GM20000 (cell line): Measurements from ENCODE around the gene DMP1.

ENCODE experiments used
- DNase-seq: peaks from one replicate; pipeline ENCODE4 v3.0.0; 2012; ENCODE audit warnings: low spot score
- TF ChIP-seq, protein P1 (sequence below): IDR thresholded peaks from 2 replicates; pipeline ENCODE4 v1.5.1; 2012; ENCODE audit warnings: mild to moderate bottlenecking, control low read depth; ENCODE audit errors: extremely low read depth, missing control alignments

DMP1 gene, protein sequence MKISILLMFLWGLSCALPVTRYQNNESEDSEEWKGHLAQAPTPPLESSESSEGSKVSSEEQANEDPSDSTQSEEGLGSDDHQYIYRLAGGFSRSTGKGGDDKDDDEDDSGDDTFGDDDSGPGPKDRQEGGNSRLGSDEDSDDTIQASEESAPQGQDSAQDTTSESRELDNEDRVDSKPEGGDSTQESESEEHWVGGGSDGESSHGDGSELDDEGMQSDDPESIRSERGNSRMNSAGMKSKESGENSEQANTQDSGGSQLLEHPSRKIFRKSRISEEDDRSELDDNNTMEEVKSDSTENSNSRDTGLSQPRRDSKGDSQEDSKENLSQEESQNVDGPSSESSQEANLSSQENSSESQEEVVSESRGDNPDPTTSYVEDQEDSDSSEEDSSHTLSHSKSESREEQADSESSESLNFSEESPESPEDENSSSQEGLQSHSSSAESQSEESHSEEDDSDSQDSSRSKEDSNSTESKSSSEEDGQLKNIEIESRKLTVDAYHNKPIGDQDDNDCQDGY

DNA sequence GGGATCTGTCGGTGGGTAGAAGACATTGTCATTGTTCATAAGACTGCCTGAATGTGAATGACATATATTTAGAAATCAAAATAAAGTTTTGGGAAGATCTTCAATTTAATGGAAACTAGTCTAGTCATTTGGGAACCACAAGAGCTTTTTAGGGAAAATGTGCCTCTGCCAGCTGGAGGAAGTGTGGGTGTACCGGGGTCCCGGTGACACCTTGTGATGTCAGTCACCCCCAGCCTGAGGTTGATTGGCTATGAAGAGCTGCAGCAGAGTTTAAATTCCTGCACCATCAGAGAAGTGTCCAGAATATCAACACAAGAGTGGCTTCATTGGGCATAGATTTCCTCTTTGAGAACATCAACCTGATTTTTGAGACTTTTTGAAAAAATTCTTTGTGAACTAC lies at the start of gene DMP1:
TSS of gene DMP1 (plus strand) at position 301 of the 400 bp plus-strand sequence. CDS start 6,213 bp downstream, outside the sequence.
- no peak for DNase-seq
- TF ChIP-seq, protein P1, sequence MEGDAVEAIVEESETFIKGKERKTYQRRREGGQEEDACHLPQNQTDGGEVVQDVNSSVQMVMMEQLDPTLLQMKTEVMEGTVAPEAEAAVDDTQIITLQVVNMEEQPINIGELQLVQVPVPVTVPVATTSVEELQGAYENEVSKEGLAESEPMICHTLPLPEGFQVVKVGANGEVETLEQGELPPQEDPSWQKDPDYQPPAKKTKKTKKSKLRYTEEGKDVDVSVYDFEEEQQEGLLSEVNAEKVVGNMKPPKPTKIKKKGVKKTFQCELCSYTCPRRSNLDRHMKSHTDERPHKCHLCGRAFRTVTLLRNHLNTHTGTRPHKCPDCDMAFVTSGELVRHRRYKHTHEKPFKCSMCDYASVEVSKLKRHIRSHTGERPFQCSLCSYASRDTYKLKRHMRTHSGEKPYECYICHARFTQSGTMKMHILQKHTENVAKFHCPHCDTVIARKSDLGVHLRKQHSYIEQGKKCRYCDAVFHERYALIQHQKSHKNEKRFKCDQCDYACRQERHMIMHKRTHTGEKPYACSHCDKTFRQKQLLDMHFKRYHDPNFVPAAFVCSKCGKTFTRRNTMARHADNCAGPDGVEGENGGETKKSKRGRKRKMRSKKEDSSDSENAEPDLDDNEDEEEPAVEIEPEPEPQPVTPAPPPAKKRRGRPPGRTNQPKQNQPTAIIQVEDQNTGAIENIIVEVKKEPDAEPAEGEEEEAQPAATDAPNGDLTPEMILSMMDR: no peak

DNA sequence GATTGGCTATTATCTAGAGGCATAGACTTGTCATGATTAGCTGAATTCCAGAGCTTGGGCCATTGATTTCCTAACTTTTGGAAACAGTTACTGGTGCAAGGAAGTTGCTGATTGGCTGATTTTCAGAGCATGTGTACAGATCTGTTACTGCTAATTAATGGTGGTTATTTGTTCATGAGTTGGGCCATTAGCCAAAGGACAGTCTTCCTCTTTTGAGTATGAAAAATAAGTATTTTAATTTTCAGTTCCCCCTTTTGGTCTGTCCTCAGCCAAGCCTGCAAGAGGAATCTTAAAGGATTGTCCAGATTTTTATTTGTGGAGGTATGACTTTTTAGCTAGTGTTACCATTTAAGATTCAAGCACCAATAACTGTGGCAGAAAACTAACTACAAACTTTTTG lies 48.7 kb upstream of the DMP1 start:
- no peak for DNase-seq

DNA sequence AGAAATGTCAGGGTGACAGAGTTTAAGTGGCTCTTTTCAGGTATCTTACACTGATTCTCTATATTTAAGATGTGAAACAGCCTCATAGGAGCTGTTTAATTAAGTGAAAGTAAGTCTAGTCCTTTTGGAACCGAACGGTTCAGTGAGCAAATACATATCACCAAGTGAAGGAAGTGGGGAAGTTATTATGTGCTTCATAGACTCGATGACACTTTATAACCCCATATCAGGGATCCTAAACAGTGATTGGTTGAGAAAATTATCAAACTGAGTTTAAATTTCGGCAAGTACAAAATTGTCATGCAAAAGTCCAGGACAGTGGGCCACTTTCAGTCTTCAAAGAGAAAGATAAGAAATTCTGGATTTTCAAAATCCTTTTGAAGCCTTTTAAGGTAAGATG lies 41.9 kb upstream of the DMP1 start, which contains the start of gene DSPP:
TSS of gene DSPP (plus strand) at position 301 of the 400 bp plus-strand sequence. CDS start 2,380 bp downstream, outside the sequence.
- no peak for DNase-seq

More for the DNA sequence above, 48.7 kb upstream of the DMP1 start:
- TF ChIP-seq, protein P1: no peak

DNA sequence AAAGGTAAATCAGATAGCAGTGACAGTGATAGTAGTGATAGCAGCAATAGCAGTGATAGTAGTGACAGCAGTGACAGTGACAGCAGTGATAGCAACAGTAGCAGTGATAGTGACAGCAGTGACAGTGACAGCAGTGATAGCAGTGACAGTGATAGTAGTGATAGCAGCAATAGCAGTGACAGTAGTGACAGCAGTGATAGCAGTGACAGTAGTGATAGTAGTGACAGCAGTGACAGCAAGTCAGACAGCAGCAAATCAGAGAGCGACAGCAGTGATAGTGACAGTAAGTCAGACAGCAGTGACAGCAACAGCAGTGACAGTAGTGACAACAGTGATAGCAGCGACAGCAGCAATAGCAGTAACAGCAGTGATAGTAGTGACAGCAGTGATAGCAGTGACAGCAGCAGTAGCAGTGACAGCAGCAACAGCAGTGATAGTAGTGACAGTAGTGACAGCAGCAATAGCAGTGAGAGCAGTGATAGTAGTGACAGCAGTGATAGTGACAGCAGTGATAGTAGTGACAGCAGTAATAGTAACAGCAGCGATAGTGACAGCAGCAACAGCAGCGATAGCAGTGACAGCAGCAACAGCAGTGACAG lies 35.7 kb upstream of the DMP1 start:
- DNase-seq: no peak
- TF ChIP-seq, protein P1: no peak

More for the DNA sequence above, 41.9 kb upstream of the DMP1 start, which contains the start of gene DSPP:
- TF ChIP-seq, protein P1: no peak

DNA sequence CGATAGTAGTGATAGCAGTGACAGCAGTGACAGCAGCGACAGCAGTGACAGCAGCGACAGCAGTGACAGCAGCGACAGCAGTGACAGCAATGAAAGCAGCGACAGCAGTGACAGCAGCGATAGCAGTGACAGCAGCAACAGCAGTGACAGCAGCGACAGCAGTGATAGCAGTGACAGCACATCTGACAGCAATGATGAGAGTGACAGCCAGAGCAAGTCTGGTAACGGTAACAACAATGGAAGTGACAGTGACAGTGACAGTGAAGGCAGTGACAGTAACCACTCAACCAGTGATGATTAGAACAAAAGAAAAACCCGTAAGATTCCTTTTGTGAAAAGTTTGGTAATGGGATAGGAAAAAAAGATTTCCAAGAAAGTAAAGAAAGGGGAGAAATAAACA lies 33.8 kb upstream of the DMP1 start:
- DNase-seq: no peak
- TF ChIP-seq, protein P1: no peak

DNA sequence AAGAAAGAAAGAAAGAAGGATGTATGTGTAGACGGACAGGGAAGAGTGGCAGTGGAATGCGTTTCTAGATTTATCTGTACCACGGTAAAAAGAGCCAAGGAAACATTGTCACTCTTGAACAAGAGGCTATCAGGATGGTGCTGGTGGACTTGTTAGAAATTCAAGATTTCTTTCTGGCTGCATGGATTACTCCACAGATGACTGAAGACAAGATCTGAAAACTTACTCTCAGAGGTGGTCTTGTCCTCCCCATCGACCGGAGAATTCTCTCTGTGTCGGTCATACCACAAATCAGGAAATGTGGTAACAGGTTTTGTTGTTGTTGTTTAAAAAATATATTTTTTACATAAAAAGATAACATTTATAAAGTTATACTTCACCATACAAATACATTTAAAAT lies 30.0 kb upstream of the DMP1 start:
- no peak for DNase-seq
- TF ChIP-seq, protein P1: no peak

DNA sequence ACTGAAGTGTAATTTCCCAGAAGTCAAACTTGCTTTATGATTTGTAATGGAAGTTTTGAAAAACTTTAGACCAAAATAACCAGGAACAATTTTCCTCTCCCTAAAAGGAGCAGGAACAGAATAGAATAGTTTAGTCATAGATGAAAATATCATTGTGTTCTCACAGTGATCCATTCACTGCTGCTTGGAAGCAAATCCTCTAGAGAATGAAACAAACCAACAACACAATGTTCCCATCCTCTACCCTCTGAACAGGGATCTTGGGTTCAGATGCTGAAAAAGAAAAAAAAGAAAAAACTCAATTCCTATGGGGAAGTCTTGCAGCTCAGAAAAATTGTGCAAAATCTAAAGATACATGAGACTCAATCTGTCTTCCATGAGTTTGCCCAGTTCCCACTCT lies 29.6 kb upstream of the DMP1 start:
- TF ChIP-seq, protein P1: no peak
- DNase-seq: no peak
